Keratinocyte (primary cell): ENCODE data around the gene ZPLD1.

ENCODE experiments used
- EZH2 ChIP-seq: IDR thresholded peaks from one replicate; pipeline ENCODE4 v1.6.1; 2012; ENCODE audit warnings: inconsistent platforms, mild to moderate bottlenecking, low read length, moderate library complexity
- TF ChIP-seq, protein P1 (sequence below), 3 experiments: IDR thresholded peaks in 1 of 3; conservative IDR thresholded peaks in 1 of 3; optimal IDR thresholded peaks in 1 of 3; 2 replicates in 2 of 3; 3 replicates in 1 of 3; pipeline versions ENCODE3 to v1.5.1; 2011; ENCODE audit warnings: low read length in 3 of 3, mild to moderate bottlenecking in 3 of 3, moderate library complexity in 2 of 3, control low read depth in 1 of 3, inconsistent platforms in 1 of 3; ENCODE audit not compliant: insufficient read depth in 2 of 3; ENCODE audit errors: extremely low read depth in 1 of 3

DNA sequence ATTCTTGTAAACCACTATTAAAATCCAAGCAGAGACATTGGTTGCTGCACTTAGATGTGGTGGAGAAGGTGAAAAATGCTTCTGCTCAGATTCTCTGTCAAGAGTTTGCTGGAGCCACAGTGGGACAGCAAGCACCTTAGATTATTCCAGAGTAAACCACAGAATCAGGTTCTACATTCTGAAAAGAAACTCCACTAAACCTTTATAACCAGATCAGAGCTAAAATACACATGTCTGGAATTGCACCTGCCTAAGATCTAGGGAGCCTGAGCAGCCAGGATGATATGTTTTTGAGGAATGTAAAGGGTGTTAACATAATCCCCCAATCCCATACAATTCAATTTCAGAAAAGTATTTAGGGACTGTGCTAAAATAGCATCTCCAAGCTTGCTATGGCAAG, at the start of gene ZPLD1:
- TF ChIP-seq, protein P1, sequence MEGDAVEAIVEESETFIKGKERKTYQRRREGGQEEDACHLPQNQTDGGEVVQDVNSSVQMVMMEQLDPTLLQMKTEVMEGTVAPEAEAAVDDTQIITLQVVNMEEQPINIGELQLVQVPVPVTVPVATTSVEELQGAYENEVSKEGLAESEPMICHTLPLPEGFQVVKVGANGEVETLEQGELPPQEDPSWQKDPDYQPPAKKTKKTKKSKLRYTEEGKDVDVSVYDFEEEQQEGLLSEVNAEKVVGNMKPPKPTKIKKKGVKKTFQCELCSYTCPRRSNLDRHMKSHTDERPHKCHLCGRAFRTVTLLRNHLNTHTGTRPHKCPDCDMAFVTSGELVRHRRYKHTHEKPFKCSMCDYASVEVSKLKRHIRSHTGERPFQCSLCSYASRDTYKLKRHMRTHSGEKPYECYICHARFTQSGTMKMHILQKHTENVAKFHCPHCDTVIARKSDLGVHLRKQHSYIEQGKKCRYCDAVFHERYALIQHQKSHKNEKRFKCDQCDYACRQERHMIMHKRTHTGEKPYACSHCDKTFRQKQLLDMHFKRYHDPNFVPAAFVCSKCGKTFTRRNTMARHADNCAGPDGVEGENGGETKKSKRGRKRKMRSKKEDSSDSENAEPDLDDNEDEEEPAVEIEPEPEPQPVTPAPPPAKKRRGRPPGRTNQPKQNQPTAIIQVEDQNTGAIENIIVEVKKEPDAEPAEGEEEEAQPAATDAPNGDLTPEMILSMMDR (optimal IDR thresholded peaks at IDR 0.05 in 1 of 3, IDR thresholded peaks at IDR 0.05 in 1 of 3, conservative IDR thresholded peaks at IDR 0.05 in 1 of 3; ENCODE audit: extremely low read depth in 1 of 3, insufficient read depth in 2 of 3, low read length in 3 of 3), result no peak
- TF ChIP-seq EZH2, result no peak
